ENCODE measurements around the gene COL13A1.

Gene COL13A1

DNA sequence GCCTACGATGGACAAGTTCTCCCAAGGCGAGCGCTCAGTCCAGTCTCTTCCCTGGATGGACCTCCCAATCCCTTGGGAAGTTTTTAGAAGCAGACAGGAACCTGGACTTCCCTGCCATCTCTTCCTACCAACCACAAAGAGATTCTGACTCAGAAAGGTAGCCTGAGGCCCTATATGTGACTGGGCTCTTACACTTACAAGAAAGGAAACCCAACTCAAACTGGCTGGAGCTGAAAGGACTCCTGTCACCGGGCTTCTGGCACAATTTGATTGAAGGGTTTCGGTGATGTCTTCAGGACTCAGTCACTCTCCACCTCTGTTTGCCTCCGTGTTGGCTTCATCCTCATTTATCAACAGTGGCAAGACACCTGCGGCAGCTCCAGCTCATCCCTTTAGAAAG is 3.7 kb upstream of the COL13A1 start:
- no peak overlapping the region for H3K4me3 ChIP-seq (ENCODE audit: low read depth, low read length)
- no peak for DNase-seq (ENCODE audit: low read depth)
- TF ChIP-seq, protein P1, sequence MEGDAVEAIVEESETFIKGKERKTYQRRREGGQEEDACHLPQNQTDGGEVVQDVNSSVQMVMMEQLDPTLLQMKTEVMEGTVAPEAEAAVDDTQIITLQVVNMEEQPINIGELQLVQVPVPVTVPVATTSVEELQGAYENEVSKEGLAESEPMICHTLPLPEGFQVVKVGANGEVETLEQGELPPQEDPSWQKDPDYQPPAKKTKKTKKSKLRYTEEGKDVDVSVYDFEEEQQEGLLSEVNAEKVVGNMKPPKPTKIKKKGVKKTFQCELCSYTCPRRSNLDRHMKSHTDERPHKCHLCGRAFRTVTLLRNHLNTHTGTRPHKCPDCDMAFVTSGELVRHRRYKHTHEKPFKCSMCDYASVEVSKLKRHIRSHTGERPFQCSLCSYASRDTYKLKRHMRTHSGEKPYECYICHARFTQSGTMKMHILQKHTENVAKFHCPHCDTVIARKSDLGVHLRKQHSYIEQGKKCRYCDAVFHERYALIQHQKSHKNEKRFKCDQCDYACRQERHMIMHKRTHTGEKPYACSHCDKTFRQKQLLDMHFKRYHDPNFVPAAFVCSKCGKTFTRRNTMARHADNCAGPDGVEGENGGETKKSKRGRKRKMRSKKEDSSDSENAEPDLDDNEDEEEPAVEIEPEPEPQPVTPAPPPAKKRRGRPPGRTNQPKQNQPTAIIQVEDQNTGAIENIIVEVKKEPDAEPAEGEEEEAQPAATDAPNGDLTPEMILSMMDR (IDR thresholded peaks at IDR 0.05; ENCODE audit: insufficient read depth, low read depth, low read length, missing control alignments), result no peak

DNA sequence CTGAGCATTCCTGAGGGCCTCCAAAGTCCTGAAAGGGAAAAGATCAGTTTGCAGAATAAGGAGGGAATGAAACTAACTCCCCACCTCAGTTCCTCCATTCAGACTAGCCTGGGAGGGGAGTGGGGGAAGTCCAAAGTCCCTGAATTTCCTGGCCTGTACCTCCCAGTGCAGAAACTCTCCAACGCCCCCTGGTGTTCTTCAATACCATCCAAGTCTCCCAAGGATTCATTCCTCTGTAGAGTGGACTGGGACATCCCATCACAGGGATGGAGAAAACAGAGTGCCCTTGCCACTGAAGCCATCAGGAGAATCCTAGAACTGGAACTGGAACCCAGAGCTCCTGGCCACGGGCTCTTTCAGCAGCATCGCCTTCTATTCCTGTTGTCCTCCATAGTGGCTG is 1.6 kb upstream of the COL13A1 start:
- TF ChIP-seq, protein P1 (IDR thresholded peaks at IDR 0.05; ENCODE audit: insufficient read depth, low read depth, low read length, missing control alignments), result peak; percentile 55
- no peak overlapping the region for H3K4me3 ChIP-seq (ENCODE audit: low read depth, low read length)
- peak; percentile 24 for DNase-seq (ENCODE audit: low read depth)

DNA sequence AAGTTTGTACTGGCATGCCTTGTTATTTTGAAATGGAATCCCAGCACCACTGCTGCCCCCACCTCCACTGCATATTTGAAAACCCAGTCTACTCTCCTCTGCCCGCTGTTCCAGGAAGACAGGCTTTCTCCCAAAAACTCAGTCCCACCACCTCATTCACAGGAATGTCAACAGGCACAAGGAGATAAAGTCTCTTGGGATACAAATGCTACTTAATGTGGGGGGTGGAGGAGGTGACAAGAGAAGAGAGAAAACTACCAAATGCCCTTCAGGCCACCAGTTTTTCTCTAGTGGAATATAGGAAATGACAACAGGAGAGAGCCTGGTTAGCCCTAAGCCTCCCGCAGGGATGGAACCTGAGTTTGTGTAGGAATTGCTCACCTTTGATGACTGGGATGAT is 1.0 kb upstream of the COL13A1 start:
- TF ChIP-seq, protein P1 (IDR thresholded peaks at IDR 0.05; ENCODE audit: insufficient read depth, low read depth, low read length, missing control alignments), result no peak
- H3K4me3 ChIP-seq (ENCODE audit: low read depth, low read length), result no peak overlapping the region
- DNase-seq (ENCODE audit: low read depth), result no peak

DNA sequence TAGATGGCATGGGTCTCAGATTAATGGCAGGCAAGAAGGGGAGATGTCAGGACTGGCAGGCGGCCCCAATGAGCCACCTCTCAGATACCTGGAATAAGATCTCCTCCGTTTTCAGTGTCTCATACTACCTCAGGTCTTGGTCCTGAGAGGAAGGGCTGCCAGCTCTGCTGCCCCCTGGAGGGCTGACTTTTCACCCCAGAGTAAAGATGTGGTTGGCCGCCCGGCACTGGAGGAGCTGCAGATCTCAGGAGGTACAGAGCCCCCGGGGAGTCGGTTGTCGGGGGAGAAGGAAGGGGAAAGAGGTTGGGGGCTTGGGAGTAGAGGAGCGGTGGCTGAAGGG is 642 bp upstream of the COL13A1 start:
- TF ChIP-seq, protein P1 (IDR thresholded peaks at IDR 0.05; ENCODE audit: insufficient read depth, low read depth, low read length, missing control alignments), result peak; percentile 58
- peak; percentile 40 for DNase-seq (ENCODE audit: low read depth)
- no peak overlapping the region for H3K4me3 ChIP-seq (ENCODE audit: low read depth, low read length)

GRCh38 chr10:69802424-69803161 is 887 bp downstream of the COL13A1 start:
- no peak overlapping the region for H3K4me3 ChIP-seq (ENCODE audit: low read depth, low read length)
- DNase-seq (ENCODE audit: low read depth), result no peak
- TF ChIP-seq, protein P1 (IDR thresholded peaks at IDR 0.05; ENCODE audit: insufficient read depth, low read depth, low read length, missing control alignments), result no peak

- TF ChIP-seq, protein P1 (IDR thresholded peaks at IDR 0.05; ENCODE audit: insufficient read depth, low read depth, low read length, missing control alignments), result no peak
- DNase-seq (ENCODE audit: low read depth), result no peak
- no peak overlapping the region for H3K4me3 ChIP-seq (ENCODE audit: low read depth, low read length)
Measured at GRCh38 chr10:69803809-69804208, 2.1 kb downstream of the COL13A1 start.

- no peak overlapping the region for H3K4me3 ChIP-seq (ENCODE audit: low read depth, low read length)
- no peak for DNase-seq (ENCODE audit: low read depth)
- TF ChIP-seq, protein P1 (IDR thresholded peaks at IDR 0.05; ENCODE audit: insufficient read depth, low read depth, low read length, missing control alignments), result no peak
Measured at GRCh38 chr10:69804775-69805174, 3.1 kb downstream of the COL13A1 start.

Data from GM12865 (cell line).